Endothelial cell of umbilical vein (primary cell): ENCODE measurements around the gene FAM83F. TPM values are rescaled to one million over a fixed set of nuclear protein-coding genes. Genes with fewer than 3 reads are reported as not detected.

Experiments used
- BruUV-seq: library from RNA; stranded (reverse); fragments of 400-500 nt; replicated peaks from 2 replicates; lab custom pipeline; 2021; lab: Mats Ljungman, UMichigan
- CTCF ChIA-PET: fragments of 300-600, 350-600 bp; sonication (Branson Sonifier 250); formaldehyde crosslinking; loops from one replicate; lab custom pipeline; 2021; ENCODE audit warnings: antibody characterized with exemption, inconsistent platforms; lab: Charles Lee
- POLR2A ChIA-PET: fragments of 300-600, 350-600 bp; sonication (Branson Sonifier 250); formaldehyde crosslinking; loops from one replicate; lab custom pipeline; 2021; ENCODE audit warnings: antibody characterized with exemption, inconsistent platforms; lab: Charles Lee
- DNase-seq: peaks from one replicate; pipeline ENCODE4 v3.0.0-alpha.2; 2011; ENCODE audit warnings: low read depth, low spot score
- FAIRE-seq: peaks from 2 replicates; lab custom pipeline; 2011; peaks lifted over from hg19 to GRCh38; lab: Jason Lieb, UNC
- H2AFZ ChIP-seq: 2 replicates; pipeline ENCODE4 v1.6.0; 2012; ENCODE audit warnings: low read depth, low read length, control low read depth, inconsistent platforms
- H3K27ac ChIP-seq: 2 replicates; pipeline ENCODE4 v1.5.1; 2011; ENCODE audit warnings: low read depth, mild to moderate bottlenecking, control low read depth, low read length, moderate library complexity; ENCODE audit not compliant: insufficient read depth
- H3K27me3 ChIP-seq, 2 experiments: 2 replicates each; pipeline versions ENCODE4 v1.6.0 to v1.6.1; 2011; ENCODE audit warnings: low read length in 2 of 2, mixed read lengths in 1 of 2; ENCODE audit not compliant: control insufficient read depth in 2 of 2, insufficient read depth in 2 of 2
- H3K36me3 ChIP-seq, 2 experiments: 2 replicates in 1 of 2; 3 replicates in 1 of 2; pipeline ENCODE4 v1.5.1; 2011; ENCODE audit warnings: low read length in 2 of 2, mild to moderate bottlenecking in 1 of 2, moderate library complexity in 1 of 2; ENCODE audit not compliant: control insufficient read depth in 2 of 2, insufficient read depth in 2 of 2; ENCODE audit errors: extremely low read depth in 1 of 2
- H3K4me1 ChIP-seq: 3 replicates; pipeline ENCODE4 v1.5.1; 2011; ENCODE audit warnings: mild to moderate bottlenecking, low read length; ENCODE audit not compliant: control insufficient read depth, insufficient read depth; ENCODE audit errors: extremely low read depth
- H3K4me2 ChIP-seq: 2 replicates; pipeline ENCODE4 v1.6.1; 2011; ENCODE audit warnings: low read length, control low read depth, mixed read lengths; ENCODE audit not compliant: insufficient read depth
- H3K4me3 ChIP-seq, 3 experiments: fragments of 200-600 bp in 1 of 3; sonication (generic), shearing (Covaris generic) in 1 of 3; replicated peaks in 1 of 3; 2 replicates each; pipeline ENCODE4 v1.5.1; 2011 to 2016; ENCODE audit warnings: control low read depth in 3 of 3, low read length in 3 of 3, mild to moderate bottlenecking in 2 of 3, inconsistent platforms in 1 of 3, low read depth in 1 of 3, moderate library complexity in 1 of 3; ENCODE audit not compliant: insufficient read depth in 1 of 3
- H3K79me2 ChIP-seq: 2 replicates; pipeline ENCODE4 v1.6.0; 2012; ENCODE audit warnings: low read length, inconsistent platforms; ENCODE audit not compliant: control insufficient read depth, insufficient read depth
- H3K9ac ChIP-seq: replicated peaks from 2 replicates; pipeline ENCODE3; 2011; ENCODE audit warnings: low read length, control low read depth; ENCODE audit not compliant: insufficient read depth; ENCODE audit errors: extremely low read depth
- H3K9me1 ChIP-seq: replicated peaks from 3 replicates; pipeline ENCODE4 v1.6.0; 2011; ENCODE audit warnings: mild to moderate bottlenecking, low read length; ENCODE audit not compliant: control insufficient read depth, insufficient read depth; ENCODE audit errors: extremely low read depth
- H3K9me3 ChIP-seq: replicated peaks from 2 replicates; pipeline ENCODE4 v1.5.1; 2012; ENCODE audit warnings: low read length, inconsistent platforms; ENCODE audit not compliant: control insufficient read depth, insufficient read depth
- H4K20me1 ChIP-seq: replicated peaks from 2 replicates; pipeline ENCODE3; 2011; ENCODE audit warnings: mild to moderate bottlenecking, low read length; ENCODE audit not compliant: control insufficient read depth, insufficient read depth; ENCODE audit errors: extremely low read depth
- CTCF ChIP-seq, 2 donors: IDR thresholded peaks; 1 replicate in 1 of 2; 2 replicates in 1 of 2; pipeline ENCODE4 v1.5.1; 2011; ENCODE audit warnings: low read length in 2 of 2, mild to moderate bottlenecking in 2 of 2, moderate library complexity in 2 of 2, control low read depth in 1 of 2, inconsistent platforms in 1 of 2, low read depth in 1 of 2; ENCODE audit not compliant: insufficient read depth in 1 of 2; ENCODE audit errors: extremely low read depth in 1 of 2
- EZH2 ChIP-seq: IDR thresholded peaks from 2 replicates; pipeline ENCODE4 v1.6.1; 2012; ENCODE audit warnings: borderline replicate concordance, low read depth, mild to moderate bottlenecking, moderate library complexity, low read length, inconsistent platforms; ENCODE audit not compliant: severe bottlenecking
- FOS ChIP-seq: IDR thresholded peaks from 2 replicates; pipeline ENCODE4 v1.6.1; 2011; ENCODE audit warnings: mild to moderate bottlenecking, low read length, moderate library complexity, borderline replicate concordance; ENCODE audit not compliant: insufficient read depth
- GATA2 ChIP-seq: IDR thresholded peaks from 2 replicates; pipeline ENCODE4 v1.7.0; 2011; ENCODE audit warnings: low read depth, mild to moderate bottlenecking, moderate library complexity, mixed read lengths, low read length; ENCODE audit not compliant: insufficient read length, insufficient read depth
- JUN ChIP-seq: IDR thresholded peaks from 2 replicates; pipeline ENCODE4 v1.6.1; 2011; ENCODE audit warnings: borderline replicate concordance, low read depth; ENCODE audit not compliant: insufficient read length, insufficient read depth
- MAX ChIP-seq: IDR thresholded peaks from 2 replicates; pipeline ENCODE4 v1.6.1; 2011; ENCODE audit not compliant: insufficient read depth, insufficient read length
- MYC ChIP-seq: IDR thresholded peaks from one replicate; pipeline ENCODE4 v1.6.1; 2011; ENCODE audit warnings: mild to moderate bottlenecking, low read depth, low read length
- POLR2A ChIP-seq: IDR thresholded peaks from 2 replicates; pipeline ENCODE4 v1.6.1; 2012; ENCODE audit warnings: low read depth, mild to moderate bottlenecking, control low read depth, low read length
- POLR2AphosphoS5 ChIP-seq: IDR thresholded peaks from 2 replicates; pipeline ENCODE4 v1.6.1; 2012; ENCODE audit warnings: low read depth, mild to moderate bottlenecking, control low read depth, low read length, moderate library complexity; ENCODE audit not compliant: insufficient read depth
- dilution Hi-C: fragments of 300-500 bp; cut with MboI; formaldehyde crosslinking; loops from one replicate; pipeline ENCODE4 v1.15.0; 2019; ENCODE audit warnings: low sequenced_read_pairs; ENCODE audit not compliant: extremely low pct_ligation_motif_present
- intact Hi-C: fragments of 100-400 bp; cut with micrococcal nuclease; formaldehyde crosslinking; loops from one replicate; pipeline ENCODE4 v1.10.0; 2022
- polyA plus RNA-seq, 4 experiments: library from polyadenylated mRNA; depleted of rRNA in 3 of 4; stranded (reverse) in 3 of 4; unstranded in 1 of 4; fragments of >200 nt; gene quantifications; 2 replicates each; pipeline versions ENCODE4 v1.2.1 to v1.2.3, GENCODE V29; 2011 to 2012; ENCODE audit warnings: missing spikeins in 1 of 4
- total RNA-seq: library from RNA; stranded (reverse); gene quantifications from 2 replicates; pipeline ENCODE4 v1.2.3, GENCODE V29; 2021

The FAM83F gene
- total and polyA plus RNA-seq, 2 donors (not counting 3 experiments of a cell fraction or from before 2014, with no cell fraction given): not detected

GRCh38 chr22:40002935-40003715 lies 8.4 kb downstream of the FAM83F start:
- no peaks in the 10 kb centered on the region for H3K36me3 ChIP-seq
- ChIA-PET POLR2A (no interaction called here), CTCF (interaction anchor here (1.2 to 3.9 kb wide), 3 partner anchors 22 to 70 kb away, joined by 4 to 16 read pairs (median 4); no protein-coding TSS in a partner anchor)
- H3K9me1 ChIP-seq: no peaks in the 10 kb centered on the region
- no peaks in the 10 kb centered on the region for H3K9me3 ChIP-seq
- no peaks in the 10 kb centered on the region for H3K79me2 ChIP-seq
- no peak for DNase-seq
- dilution Hi-C loops: loop anchor here (25.0 kb wide), 1 partner anchor 441 kb away; the partner anchor contains the start of gene CACNA1I
- no peak overlapping the region for H3K9ac ChIP-seq
- no peaks in the 10 kb centered on the region for H3K4me1 ChIP-seq
- peaks cover 0 to 2% of the 10 kb centered on the region in 2 experiments for H3K27me3 ChIP-seq
- no peaks in the 10 kb centered on the region for H4K20me1 ChIP-seq
- H2AFZ ChIP-seq: no peak overlapping the region
- TF ChIP-seq JUN: no peak
- H3K4me3 ChIP-seq: no peak overlapping the region
- intact Hi-C loops: no loop called here
- no peak overlapping the region for H3K27ac ChIP-seq
- BruUV-seq: no TSS peak
- H3K4me2 ChIP-seq: no peak overlapping the region
- no peak for FAIRE-seq

- CTCF ChIA-PET: interaction anchor here (1.5 to 1.6 kb wide), 2 partner anchors 8 to 20 kb away, joined by 4 to 7 read pairs; no protein-coding TSS in a partner anchor
- no peak for TF ChIP-seq EZH2
- no peak for TF ChIP-seq MAX
- no peak for TF ChIP-seq POLR2A
- no peak for TF ChIP-seq MYC
- TF ChIP-seq JUN: no peak
- no peak for TF ChIP-seq FOS
- no peak for TF ChIP-seq POLR2AphosphoS5
- no peak for TF ChIP-seq CTCF (IDR thresholded peaks at IDR 0.05; ENCODE audit: extremely low read depth in 1 of 2, insufficient read depth in 1 of 2, low read depth in 1 of 2, low read length in 2 of 2)
- no peak for TF ChIP-seq GATA2
Observed at GRCh38 chr22:40004836-40005235, 10.1 kb downstream of the FAM83F start.

More at GRCh38 chr22:40004836-40005235, 10.1 kb downstream of the FAM83F start:
- Histone ChIP-seq H2AFZ (no peak overlapping the region), H3K9me1 (no peaks in the 10 kb centered on the region), H3K4me2 (no peak overlapping the region), H3K27me3 (peaks cover 4 to 5% of the 10 kb centered on the region in 2 experiments), H3K9ac (no peak overlapping the region), H3K36me3 (no peaks in the 10 kb centered on the region), H3K27ac (no peak overlapping the region), H3K9me3 (no peaks in the 10 kb centered on the region), H3K4me1 (no peaks in the 10 kb centered on the region), H4K20me1 (no peaks in the 10 kb centered on the region), H3K79me2 (no peaks in the 10 kb centered on the region), H3K4me3 (no peak overlapping the region)
- POLR2A ChIA-PET: no interaction called here
- DNase-seq: no peak
- intact Hi-C loops (no loop called here), dilution Hi-C loops (loop anchor here (25.0 kb wide), 1 partner anchor 443 kb away; the partner anchor contains the start of gene CACNA1I)
- FAIRE-seq: no peak
- BruUV-seq: no TSS peak
